BE2C (cell line): ENCODE results near the gene CEP85.
"Not testable (repeated sequence)": the region's sequence is repeated elsewhere in the genome, so short reads cannot be mapped to it uniquely, and the experiment has no call there.

Experiments used
- DNase-seq: peaks from one replicate; pipeline ENCODE4 v3.0.0-alpha.2; 2020
- H3K27me3 ChIP-seq: fragments of 250-450 bp; sonication (Bioruptor Pico); 2 replicates; pipeline ENCODE4 v1.5.1; 2020; ENCODE audit warnings: mild to moderate bottlenecking
- H3K36me3 ChIP-seq: fragments of 250-450 bp; sonication (Bioruptor Pico); 2 replicates; pipeline ENCODE4 v1.5.1; 2020; ENCODE audit warnings: mild to moderate bottlenecking
- H3K4me1 ChIP-seq: fragments of 250-450 bp; sonication (Bioruptor Pico); 2 replicates; pipeline ENCODE4 v1.5.1; 2020
- H3K4me3 ChIP-seq: 2 replicates; pipeline ENCODE4 v1.5.1; 2011; ENCODE audit warnings: low read depth, low read length
- H3K9me3 ChIP-seq: fragments of 250-450 bp; sonication (Bioruptor Pico); 2 replicates; pipeline ENCODE4 v1.5.1; 2020
- TF ChIP-seq, protein P1 (sequence below): IDR thresholded peaks from 2 replicates; pipeline ENCODE4 v1.5.1; 2012; ENCODE audit warnings: mild to moderate bottlenecking, low read depth, low read length

CEP85 gene

DNA sequence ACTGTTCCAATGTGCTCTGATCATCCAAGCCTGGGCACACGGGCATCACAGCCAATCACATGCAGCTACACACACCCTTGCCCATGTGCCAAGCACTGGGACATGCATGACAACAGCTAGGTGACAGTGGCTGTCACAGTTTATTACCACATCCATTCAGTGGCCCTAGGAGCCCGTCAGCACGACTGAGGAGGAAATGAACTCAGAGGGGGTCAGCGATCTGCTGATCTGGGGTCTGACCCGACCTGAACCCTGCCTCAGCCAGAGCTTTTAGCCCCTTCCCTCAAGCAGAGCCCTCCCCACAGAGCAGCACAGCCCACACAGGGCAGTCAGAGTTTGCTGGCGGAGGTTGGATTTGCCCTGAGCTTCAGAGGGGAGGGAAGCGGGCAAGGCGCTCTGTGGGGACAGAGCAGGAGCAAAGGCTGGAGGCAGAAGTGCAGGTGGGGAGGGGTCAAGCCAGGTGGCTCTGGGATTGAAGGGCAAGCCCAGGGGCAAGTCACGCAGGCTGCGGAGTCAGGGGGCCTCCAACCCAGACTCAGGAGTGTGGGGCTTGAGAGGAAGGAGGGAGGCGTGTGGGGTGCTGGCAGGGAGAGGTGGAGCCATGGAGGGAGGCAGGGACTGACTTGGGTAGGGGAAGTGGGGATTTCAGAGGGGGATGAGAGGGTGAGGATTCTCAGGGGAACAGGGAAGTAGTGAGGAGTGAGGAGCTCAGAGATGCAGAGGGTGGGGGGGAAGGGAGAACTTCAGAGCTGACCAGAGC lies 56.3 kb downstream of the CEP85 start:
- no peak overlapping the region for H3K4me3 ChIP-seq
- no peak for DNase-seq
- H3K9me3 ChIP-seq = no peaks in the 10 kb centered on the region
- no peaks in the 10 kb centered on the region for H3K4me1 ChIP-seq
- H3K36me3 ChIP-seq = no peaks in the 10 kb centered on the region
- TF ChIP-seq, protein P1, sequence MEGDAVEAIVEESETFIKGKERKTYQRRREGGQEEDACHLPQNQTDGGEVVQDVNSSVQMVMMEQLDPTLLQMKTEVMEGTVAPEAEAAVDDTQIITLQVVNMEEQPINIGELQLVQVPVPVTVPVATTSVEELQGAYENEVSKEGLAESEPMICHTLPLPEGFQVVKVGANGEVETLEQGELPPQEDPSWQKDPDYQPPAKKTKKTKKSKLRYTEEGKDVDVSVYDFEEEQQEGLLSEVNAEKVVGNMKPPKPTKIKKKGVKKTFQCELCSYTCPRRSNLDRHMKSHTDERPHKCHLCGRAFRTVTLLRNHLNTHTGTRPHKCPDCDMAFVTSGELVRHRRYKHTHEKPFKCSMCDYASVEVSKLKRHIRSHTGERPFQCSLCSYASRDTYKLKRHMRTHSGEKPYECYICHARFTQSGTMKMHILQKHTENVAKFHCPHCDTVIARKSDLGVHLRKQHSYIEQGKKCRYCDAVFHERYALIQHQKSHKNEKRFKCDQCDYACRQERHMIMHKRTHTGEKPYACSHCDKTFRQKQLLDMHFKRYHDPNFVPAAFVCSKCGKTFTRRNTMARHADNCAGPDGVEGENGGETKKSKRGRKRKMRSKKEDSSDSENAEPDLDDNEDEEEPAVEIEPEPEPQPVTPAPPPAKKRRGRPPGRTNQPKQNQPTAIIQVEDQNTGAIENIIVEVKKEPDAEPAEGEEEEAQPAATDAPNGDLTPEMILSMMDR = no peak
- no peaks in the 10 kb centered on the region for H3K27me3 ChIP-seq

DNA sequence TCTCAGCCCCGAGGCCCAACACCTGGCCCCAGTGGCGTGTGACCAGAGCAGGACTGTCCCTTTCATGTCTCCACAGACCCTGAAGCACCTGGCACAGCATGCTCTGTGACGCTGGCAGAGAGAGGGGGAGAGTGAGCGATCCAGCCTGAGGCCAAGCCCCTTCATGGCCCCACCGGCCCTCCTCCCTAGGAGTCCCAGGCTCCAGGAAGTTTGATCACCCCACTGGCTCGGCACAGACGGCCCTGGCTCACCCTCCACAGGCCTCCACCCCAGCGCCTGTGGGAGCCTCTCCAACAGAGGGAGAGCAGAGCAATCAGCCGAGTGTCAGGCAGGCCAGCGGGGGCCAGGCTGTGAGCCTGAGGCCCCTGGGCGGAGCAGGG lies 56.9 kb downstream of the CEP85 start:
- Histone ChIP-seq H3K36me3 (no peaks in the 10 kb centered on the region), H3K4me3 (no peak overlapping the region), H3K27me3 (no peaks in the 10 kb centered on the region), H3K9me3 (no peaks in the 10 kb centered on the region), H3K4me1 (no peaks in the 10 kb centered on the region)
- TF ChIP-seq, protein P1 = no peak
- peak; percentile 24 for DNase-seq

DNA sequence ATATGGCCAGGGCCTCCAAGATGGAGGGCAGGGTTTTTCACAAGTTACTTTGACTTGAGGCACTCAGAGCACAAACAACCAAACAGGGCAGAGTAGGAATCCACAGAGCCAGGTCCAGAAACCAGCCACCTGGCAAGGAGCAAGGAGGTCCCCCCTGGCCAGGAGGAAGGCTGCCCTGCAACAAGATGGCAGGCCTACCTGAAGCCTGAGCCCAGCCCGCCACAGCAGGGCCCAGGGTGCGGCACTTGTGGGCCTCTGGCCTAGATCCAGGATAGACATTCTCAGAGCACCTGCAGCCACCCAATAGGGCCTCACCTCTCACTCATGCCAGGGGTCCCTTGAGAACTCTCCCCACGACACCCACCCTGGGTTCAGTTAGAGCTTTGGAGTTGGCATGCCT lies 57.4 kb downstream of the CEP85 start:
- H3K4me3 ChIP-seq = no peak overlapping the region
- TF ChIP-seq, protein P1 = no peak
- no peak for DNase-seq
- H3K36me3 ChIP-seq = no peaks in the 10 kb centered on the region
- H3K27me3 ChIP-seq = no peaks in the 10 kb centered on the region
- H3K4me1 ChIP-seq = no peaks in the 10 kb centered on the region
- H3K9me3 ChIP-seq = no peaks in the 10 kb centered on the region

DNA sequence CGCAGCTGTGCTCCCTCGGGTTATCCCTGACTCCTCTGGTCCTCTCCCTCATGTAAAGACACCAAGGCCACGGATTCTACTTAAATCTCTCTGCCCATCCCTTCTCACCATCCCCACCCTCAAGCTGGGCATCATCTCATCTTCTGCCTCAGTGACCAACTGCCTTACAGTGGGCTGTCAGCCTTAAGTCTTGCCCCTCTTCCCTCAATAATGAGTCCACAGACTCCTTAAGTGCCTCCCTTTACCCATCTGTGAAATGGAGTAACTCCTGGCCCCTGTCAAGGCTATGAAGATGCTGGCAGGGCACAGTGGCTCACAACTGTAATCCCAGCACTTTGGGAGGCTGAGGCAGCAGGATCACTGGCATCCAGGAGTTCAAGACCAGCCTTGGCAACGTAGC lies 57.9 kb downstream of the CEP85 start:
- TF ChIP-seq, protein P1 = no peak
- Histone ChIP-seq H3K27me3 (no peaks in the 10 kb centered on the region), H3K4me1 (no peaks in the 10 kb centered on the region), H3K9me3 (no peaks in the 10 kb centered on the region), H3K36me3 (no peaks in the 10 kb centered on the region), H3K4me3 (no peak overlapping the region)
- DNase-seq = no peak

DNA sequence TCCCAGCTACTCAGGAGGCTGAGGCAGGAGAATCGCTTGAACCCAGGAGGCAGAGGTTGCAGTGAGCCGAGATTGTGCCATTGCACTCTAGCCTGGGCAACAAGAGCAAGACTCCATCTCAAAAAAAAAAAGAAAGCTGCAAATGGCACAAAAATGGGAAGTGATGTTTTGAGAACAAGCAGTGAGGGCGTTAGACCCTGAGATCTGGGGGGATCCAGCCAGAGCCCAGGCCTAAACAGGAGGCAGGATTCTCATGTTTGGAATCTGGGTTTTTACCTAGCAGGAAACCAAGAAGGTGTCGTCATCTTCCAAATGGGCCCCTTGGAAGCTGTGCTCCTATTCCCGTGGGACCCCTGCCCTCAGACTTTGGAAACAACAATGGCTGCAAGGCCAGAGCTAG lies 58.7 kb downstream of the CEP85 start:
- DNase-seq, H3K9me3 ChIP-seq, H3K36me3 ChIP-seq, H3K4me1 ChIP-seq, H3K27me3 ChIP-seq, H3K4me3 ChIP-seq: not testable (repeated sequence)

DNA sequence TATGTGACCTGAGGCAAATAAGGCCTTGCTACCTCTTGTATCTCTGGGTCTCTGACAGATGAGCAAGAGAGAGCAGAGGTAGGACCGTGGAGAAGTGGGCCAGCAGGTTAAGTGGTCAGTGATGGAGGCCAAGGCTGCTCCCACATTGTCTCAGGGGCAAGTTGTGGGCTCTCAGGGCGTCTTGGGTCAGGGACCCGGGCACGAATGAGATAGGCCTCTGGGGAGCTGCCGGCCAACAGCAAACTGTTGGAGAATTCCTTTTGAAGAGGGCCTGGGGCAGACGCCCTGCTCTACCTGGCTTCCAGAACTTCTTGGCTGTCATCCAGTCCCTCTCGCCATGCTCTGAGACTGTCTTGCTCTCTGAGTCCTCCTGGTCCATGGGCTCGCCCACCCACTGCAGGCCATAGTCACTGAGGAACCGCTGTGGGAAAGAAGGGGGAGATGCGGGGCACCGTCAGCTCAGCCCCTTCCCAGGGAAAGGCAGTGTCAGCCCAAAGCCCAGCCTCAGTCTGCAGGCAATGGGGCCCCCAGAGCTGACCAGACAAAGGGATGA lies 60.0 kb downstream of the CEP85 start:
- no peaks in the 10 kb centered on the region for H3K9me3 ChIP-seq
- no peaks in the 10 kb centered on the region for H3K27me3 ChIP-seq
- DNase-seq = no peak
- H3K36me3 ChIP-seq = no peaks in the 10 kb centered on the region
- TF ChIP-seq, protein P1 = no peak
- H3K4me3 ChIP-seq = no peak overlapping the region
- no peaks in the 10 kb centered on the region for H3K4me1 ChIP-seq
